HG03439 (cell line): ENCODE data around the gene EEF1B2.

Experiments used
- ATAC-seq: cut with Tn5 transposase; IDR thresholded peaks from one replicate; pipeline ENCODE4 v1.9.1; 2021; ENCODE audit warnings: mild to moderate bottlenecking, moderate library complexity; ENCODE audit not compliant: unreplicated experiment

EEF1B2 gene

GRCh38 chr2:206211657-206212255, 52.1 kb downstream of the EEF1B2 start:
- no peak for ATAC-seq
